Small intestine (tissue), 7 donors: ENCODE measurements around the gene SOX13. TPM values are rescaled to one million over a fixed set of nuclear protein-coding genes. Genes with fewer than 3 reads are reported as not detected.

Experiments
- DNase-seq, 2 donors: peaks; one replicate each; pipeline versions ENCODE4 v3.0.0 to v3.0.0-alpha.2; 2013
- FAIRE-seq: peaks from 2 replicates; lab custom pipeline; 2012; peaks lifted over from hg19 to GRCh38; lab: Jason Lieb, UNC
- H3K27ac ChIP-seq, 3 donors: one replicate each; pipeline ENCODE4 v1.5.1; 2013; ENCODE audit warnings: low read length in 2 of 3, mild to moderate bottlenecking in 2 of 3, control low read depth in 1 of 3, inconsistent platforms in 1 of 3, low read depth in 1 of 3, moderate library complexity in 1 of 3
- H3K27me3 ChIP-seq, 3 donors: one replicate each; pipeline ENCODE4 v1.6.1; 2013; ENCODE audit warnings: low read length in 3 of 3, inconsistent platforms in 1 of 3; ENCODE audit not compliant: control insufficient read depth in 3 of 3, insufficient read depth in 3 of 3
- H3K36me3 ChIP-seq, 3 donors: one replicate each; pipeline ENCODE4 v1.6.1; 2013; ENCODE audit warnings: low read length in 3 of 3, inconsistent platforms in 1 of 3, low read depth in 1 of 3, mild to moderate bottlenecking in 1 of 3, moderate library complexity in 1 of 3; ENCODE audit not compliant: control insufficient read depth in 3 of 3, insufficient read depth in 2 of 3
- H3K4me1 ChIP-seq, 3 donors: one replicate each; pipeline ENCODE4 v1.6.1; 2013; ENCODE audit warnings: low read length in 2 of 3, inconsistent platforms in 1 of 3, low read depth in 1 of 3, mild to moderate bottlenecking in 1 of 3, moderate library complexity in 1 of 3; ENCODE audit not compliant: control insufficient read depth in 3 of 3, insufficient read depth in 2 of 3
- H3K4me3 ChIP-seq, 3 donors: one replicate each; pipeline ENCODE4 v1.5.1; 2013; ENCODE audit warnings: low read length in 3 of 3, control low read depth in 1 of 3, inconsistent platforms in 1 of 3, low read depth in 1 of 3, mild to moderate bottlenecking in 1 of 3, moderate library complexity in 1 of 3
- H3K9me3 ChIP-seq, 2 donors: one replicate each; pipeline ENCODE4 v1.6.1; 2013; ENCODE audit warnings: low read depth in 1 of 2, low read length in 1 of 2; ENCODE audit not compliant: control insufficient read depth in 2 of 2, insufficient read depth in 1 of 2
- WGBS, 3 donors: extraction: QIAGEN DNeasy Blood & Tissue Kit; methylation state at CpG; one replicate each; pipeline ENCODE4 v1.1.7; 2013; 5-methylcytosine and 5-hydroxymethylcytosine counted together
- polyA plus RNA-seq, 4 donors: library from polyadenylated mRNA; stranded (reverse) in 3 of 4; unstranded in 1 of 4; fragments of 200-250 nt in 3 of 4; fragments of 120-200 nt in 1 of 4; gene quantifications; one replicate each; pipeline versions ENCODE4 v1.2.1 to v1.2.3, GENCODE V29; 2013
- donor health status: healthy with polysubstance abuse.
- donor health status: control.
- donor health status: control.
- donor health status: Bipolar disorder and iron deficiency.
- donor health status: healthy.

Gene SOX13
- polyA plus RNA-seq, 4 donors, result 12.4 to 43.7 (median 18.6) TPM

DNA sequence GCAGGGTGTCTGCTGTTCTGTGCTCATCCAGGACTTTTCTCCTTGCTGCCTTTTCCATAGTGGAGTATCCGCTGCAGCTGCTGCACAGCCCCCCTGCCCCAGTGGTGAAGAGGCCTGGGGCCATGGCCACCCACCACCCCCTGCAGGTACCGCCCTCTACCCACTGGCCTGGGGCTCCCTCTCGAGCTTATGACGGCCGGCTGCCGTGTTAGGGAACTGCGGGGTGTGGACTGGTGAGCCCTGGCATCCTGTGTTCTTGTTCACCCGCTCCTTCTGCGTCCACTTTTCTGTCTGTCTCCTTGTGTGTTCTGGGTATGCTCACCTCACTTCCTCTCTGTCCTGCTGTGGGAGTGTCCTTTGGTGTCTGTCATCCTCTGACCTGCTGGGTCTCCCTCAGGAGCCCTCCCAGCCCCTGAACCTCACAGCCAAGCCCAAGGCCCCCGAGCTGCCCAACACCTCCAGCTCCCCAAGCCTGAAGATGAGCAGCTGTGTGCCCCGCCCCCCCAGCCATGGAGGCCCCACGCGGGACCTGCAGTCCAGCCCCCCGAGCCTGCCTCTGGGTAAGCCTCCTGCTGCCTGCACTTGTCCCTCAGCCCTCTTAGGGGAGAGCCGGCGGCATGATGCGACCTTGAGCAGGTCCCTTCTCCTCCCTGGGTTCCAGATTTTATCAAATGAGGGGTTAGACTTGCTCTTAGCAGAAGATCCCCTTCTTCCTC lies 49.1 kb downstream of the SOX13 start:
- FAIRE-seq (no peak), DNase-seq (no peak)
- Histone ChIP-seq H3K4me1 (no peaks in the 10 kb centered on the region), H3K4me3 (no peak overlapping the region), H3K36me3 (peaks cover 7 to 84% (median 8%) of the 10 kb centered on the region in 3 donors), H3K27ac (no peak overlapping the region), H3K27me3 (no peaks in the 10 kb centered on the region), H3K9me3 (no peaks in the 10 kb centered on the region)
- 85 to 95% (median 89%) methylated on average over 16 to 17 of the region's 17 CpGs for WGBS, 3 donors

DNA sequence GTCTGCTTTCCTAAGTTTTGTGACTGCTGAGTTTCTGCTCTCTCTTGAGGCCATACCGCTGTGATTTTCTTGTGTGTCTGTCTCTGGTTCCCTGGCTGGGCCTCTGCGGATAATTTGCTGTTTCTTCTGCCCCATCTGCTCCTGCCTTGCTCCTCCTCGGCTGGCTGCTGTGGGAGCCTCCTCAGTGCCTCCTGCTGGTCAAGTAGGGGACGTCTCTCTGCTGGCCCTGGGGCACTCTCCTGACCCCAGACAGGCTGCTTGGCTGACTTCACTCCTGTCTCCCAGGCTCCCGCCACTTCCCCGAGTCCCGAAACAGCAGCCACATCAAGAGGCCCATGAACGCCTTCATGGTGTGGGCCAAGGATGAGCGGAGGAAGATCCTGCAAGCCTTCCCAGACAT lies 50.5 kb downstream of the SOX13 start:
- Histone ChIP-seq H3K27ac (no peak overlapping the region), H3K9me3 (no peaks in the 10 kb centered on the region), H3K27me3 (no peaks in the 10 kb centered on the region), H3K36me3 (peaks cover 7 to 80% (median 8%) of the 10 kb centered on the region in 3 donors), H3K4me1 (no peaks in the 10 kb centered on the region), H3K4me3 (no peak overlapping the region)
- WGBS, 3 donors, result 73 to 78% (median 77%) methylated on average over 9 of the region's 9 CpGs
- DNase-seq, result peak in 1 of 2 donors; percentile 31
- FAIRE-seq, result no peak

DNA sequence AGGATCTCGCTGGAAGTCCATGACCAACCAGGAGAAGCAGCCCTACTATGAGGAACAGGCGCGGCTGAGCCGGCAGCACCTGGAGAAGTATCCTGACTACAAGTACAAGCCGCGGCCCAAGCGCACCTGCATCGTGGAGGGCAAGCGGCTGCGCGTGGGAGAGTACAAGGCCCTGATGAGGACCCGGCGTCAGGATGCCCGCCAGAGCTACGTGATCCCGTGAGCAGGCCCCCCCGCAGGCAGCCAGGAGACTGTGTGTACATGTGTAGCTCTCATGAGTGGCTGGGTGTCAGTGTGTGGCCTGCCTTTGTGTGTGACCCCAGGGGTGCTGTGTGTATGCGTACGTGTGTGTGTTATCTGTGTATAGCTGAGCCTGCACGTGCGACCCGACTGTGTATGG lies 51.7 kb downstream of the SOX13 start:
- no peak overlapping the region for H3K27ac ChIP-seq
- peaks cover 0 to 10% (median 3%) of the 10 kb centered on the region in 3 donors for H3K4me1 ChIP-seq
- FAIRE-seq (no peak), DNase-seq (no peak)
- peaks cover 4 to 69% (median 8%) of the 10 kb centered on the region in 3 donors for H3K36me3 ChIP-seq
- no peaks in the 10 kb centered on the region for H3K27me3 ChIP-seq
- H3K4me3 ChIP-seq, result no peak overlapping the region
- WGBS, 3 donors, result 91 to 93% (median 93%) methylated on average over 22 of the region's 22 CpGs
- H3K9me3 ChIP-seq, result no peaks in the 10 kb centered on the region

DNA sequence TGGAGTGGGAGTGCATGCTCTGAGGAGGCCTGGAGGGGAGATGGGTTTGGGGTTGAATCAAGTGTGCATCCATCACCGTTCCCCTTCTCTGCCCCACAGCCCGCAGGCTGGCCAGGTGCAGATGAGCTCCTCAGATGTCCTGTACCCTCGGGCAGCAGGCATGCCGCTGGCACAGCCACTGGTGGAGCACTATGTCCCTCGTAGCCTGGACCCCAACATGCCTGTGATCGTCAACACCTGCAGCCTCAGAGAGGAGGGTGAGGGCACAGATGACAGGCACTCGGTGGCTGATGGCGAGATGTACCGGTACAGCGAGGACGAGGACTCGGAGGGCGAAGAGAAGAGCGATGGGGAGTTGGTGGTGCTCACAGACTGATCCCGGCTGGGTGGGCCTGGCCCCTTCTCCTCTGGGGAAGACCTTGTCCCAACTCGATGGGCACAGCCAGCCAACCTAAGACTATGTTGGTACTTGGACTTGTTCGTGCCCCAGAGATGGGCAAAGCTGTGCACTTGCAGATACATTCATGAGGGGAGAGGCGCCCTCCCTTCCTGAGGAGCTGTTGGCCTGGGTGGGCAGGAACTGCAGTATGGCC lies 52.9 kb downstream of the SOX13 start:
- H3K4me1 ChIP-seq, result peaks cover 0 to 19% (median 3%) of the 10 kb centered on the region in 3 donors
- no peak overlapping the region for H3K27ac ChIP-seq
- 88 to 94% (median 90%) methylated on average over 18 of the region's 18 CpGs for WGBS, 3 donors
- H3K36me3 ChIP-seq, result peaks cover 4 to 67% (median 8%) of the 10 kb centered on the region in 3 donors
- no peaks in the 10 kb centered on the region for H3K27me3 ChIP-seq
- FAIRE-seq (no peak), DNase-seq (no peak)
- no peaks in the 10 kb centered on the region for H3K9me3 ChIP-seq
- no peak overlapping the region for H3K4me3 ChIP-seq

DNA sequence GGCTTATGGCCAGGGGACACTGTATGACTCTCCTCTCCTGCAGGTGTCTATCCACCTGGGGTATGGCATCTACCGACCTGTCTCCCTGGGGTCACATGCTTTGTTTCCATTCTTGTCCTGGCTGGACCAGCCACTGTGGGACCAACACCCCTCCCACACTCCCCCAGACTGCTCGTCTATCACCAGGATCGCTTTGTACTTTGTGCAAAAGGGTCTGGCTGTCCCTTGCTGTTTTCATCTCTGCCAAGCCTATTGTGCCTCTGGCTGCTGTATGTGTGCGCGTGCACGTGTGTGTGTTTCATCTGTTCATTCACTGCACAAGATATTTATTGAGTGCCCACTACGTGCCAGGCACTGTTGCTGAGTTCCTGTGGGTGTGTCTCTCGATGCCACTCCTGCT lies 53.5 kb downstream of the SOX13 start:
- Histone ChIP-seq H3K9me3 (no peaks in the 10 kb centered on the region), H3K27ac (no peak overlapping the region), H3K4me1 (peaks cover 0 to 19% (median 3%) of the 10 kb centered on the region in 3 donors), H3K27me3 (no peaks in the 10 kb centered on the region), H3K4me3 (no peak overlapping the region), H3K36me3 (peaks cover 4 to 71% (median 8%) of the 10 kb centered on the region in 3 donors)
- DNase-seq (no peak), FAIRE-seq (no peak)
- WGBS, 3 donors, result 67 to 74% (median 68%) methylated on average over 8 of the region's 8 CpGs

DNA sequence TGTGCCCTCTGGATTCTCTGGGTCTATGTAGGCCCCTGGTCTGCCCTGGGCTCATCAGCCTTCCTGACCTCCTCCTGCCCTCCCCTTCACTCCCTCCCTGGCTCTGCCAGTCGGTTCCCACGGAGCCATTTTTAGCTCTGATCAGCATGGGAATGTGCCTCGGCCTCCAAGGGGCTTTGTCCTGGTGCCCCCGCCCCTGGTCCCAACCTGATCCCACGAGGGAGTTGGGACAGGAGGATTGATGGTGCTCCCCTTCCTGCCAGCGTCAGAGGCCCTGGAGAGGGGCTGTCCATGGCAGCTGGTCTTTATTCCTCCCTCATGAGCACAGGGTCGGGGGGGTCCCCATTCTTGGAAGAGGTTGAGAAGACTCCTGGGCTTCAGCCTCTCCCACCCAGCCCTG lies 54.0 kb downstream of the SOX13 start:
- DNase-seq (no peak), FAIRE-seq (no peak)
- no peaks in the 10 kb centered on the region for H3K27me3 ChIP-seq
- 45 to 55% (median 54%) methylated on average over 7 of the region's 7 CpGs for WGBS, 3 donors
- H3K36me3 ChIP-seq, result peaks cover 4 to 71% (median 8%) of the 10 kb centered on the region in 3 donors
- H3K27ac ChIP-seq, result no peak overlapping the region
- peaks cover 0 to 19% (median 3%) of the 10 kb centered on the region in 3 donors for H3K4me1 ChIP-seq
- H3K4me3 ChIP-seq, result no peak overlapping the region
- no peaks in the 10 kb centered on the region for H3K9me3 ChIP-seq

DNA sequence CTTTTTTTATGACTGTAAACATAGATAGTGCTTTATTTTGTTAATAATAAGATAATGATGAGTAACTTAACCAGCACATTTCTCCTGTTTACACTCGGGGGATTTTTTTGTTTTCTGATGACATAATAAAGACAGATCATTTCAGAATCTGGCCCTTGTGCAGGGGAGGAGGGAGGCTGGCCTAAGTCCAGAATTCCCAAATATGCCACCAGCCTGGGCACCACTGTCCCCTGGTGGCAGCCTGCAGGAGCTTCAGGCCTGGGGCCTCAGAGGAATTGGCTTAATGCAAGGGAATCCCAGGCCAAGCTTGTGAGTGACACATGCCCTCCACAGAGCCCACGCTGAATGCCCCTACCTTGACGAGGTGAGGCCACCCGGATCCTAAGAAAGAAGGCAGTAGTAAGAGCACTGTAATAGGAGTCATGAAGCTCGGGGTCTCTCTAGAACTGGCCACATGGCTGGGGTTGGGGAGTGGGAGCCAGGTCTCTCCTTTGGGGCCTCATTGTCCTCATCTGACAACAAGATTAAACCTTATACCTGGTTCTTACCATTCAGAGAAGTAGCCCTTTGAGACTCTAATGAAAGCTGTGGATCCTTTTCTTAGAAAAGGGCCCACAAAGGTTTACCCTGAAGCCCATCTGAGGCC lies 54.8 kb downstream of the SOX13 start:
- DNase-seq (peak; percentile 50 to 66), FAIRE-seq (no peak)
- H3K4me3 ChIP-seq, result no peak overlapping the region
- peaks cover 4 to 65% (median 8%) of the 10 kb centered on the region in 3 donors for H3K36me3 ChIP-seq
- peaks cover 0 to 19% (median 3%) of the 10 kb centered on the region in 3 donors for H3K4me1 ChIP-seq
- no peak overlapping the region for H3K27ac ChIP-seq
- WGBS, 3 donors, result 29 to 46% (median 32%) methylated on average over 5 of the region's 5 CpGs
- no peaks in the 10 kb centered on the region for H3K27me3 ChIP-seq
- no peaks in the 10 kb centered on the region for H3K9me3 ChIP-seq

DNA sequence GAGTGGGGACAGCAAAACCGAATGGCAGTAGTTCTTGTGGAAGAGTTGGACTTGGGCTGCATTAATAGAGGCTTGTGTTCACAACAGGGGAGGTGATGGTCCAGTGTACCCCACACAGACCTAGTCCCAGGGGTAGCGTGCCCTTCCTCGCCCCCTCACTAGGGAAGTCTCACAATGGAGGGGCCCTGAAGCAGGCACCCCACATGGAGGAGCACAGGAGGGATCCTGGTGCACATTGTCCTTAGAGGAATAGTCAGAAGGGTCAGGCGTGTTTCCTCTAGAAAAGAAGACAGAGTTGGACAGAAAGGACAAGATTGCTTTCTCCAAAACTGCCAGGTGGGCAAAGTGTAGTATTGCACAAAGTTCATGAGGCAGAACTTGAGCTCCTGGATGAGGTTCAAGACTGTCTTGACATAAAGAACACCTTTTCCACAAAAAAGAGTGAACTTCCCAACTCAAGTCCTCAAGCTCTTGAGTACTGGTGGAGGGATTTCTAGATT lies 55.6 kb downstream of the SOX13 start:
- 73 to 86% (median 80%) methylated on average over 4 of the region's 4 CpGs for WGBS, 3 donors
- Histone ChIP-seq H3K4me3 (no peak overlapping the region), H3K9me3 (no peaks in the 10 kb centered on the region), H3K27ac (no peak overlapping the region), H3K36me3 (peaks cover 0 to 57% (median 4%) of the 10 kb centered on the region in 3 donors), H3K4me1 (peaks cover 0 to 19% (median 3%) of the 10 kb centered on the region in 3 donors), H3K27me3 (no peaks in the 10 kb centered on the region)
- DNase-seq (no peak), FAIRE-seq (no peak)
